ENCODE data around the gene SCARF2.

DNA sequence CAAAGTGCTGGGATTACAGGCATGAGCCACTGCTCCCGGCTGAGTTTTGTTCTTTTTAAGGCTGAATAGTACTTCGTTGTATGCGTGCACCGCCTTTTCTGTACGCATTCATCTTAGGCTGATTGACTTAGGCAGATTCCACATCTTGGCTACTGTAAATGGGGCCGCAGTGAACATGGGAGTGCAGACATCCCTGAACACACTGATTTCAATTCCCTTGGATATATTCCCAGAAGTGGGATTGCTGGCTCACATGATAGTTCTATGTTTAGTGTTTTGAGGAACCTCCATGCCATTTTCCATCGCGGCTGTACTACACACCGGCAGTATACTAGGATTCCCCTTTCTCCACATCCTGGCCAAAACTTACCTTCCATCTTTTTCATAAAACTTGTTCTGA lies 54.1 kb downstream of the SCARF2 start:
- no peak for TF ChIP-seq POLR2A (IDR thresholded peaks at IDR 0.05)
- TF ChIP-seq, protein P1, sequence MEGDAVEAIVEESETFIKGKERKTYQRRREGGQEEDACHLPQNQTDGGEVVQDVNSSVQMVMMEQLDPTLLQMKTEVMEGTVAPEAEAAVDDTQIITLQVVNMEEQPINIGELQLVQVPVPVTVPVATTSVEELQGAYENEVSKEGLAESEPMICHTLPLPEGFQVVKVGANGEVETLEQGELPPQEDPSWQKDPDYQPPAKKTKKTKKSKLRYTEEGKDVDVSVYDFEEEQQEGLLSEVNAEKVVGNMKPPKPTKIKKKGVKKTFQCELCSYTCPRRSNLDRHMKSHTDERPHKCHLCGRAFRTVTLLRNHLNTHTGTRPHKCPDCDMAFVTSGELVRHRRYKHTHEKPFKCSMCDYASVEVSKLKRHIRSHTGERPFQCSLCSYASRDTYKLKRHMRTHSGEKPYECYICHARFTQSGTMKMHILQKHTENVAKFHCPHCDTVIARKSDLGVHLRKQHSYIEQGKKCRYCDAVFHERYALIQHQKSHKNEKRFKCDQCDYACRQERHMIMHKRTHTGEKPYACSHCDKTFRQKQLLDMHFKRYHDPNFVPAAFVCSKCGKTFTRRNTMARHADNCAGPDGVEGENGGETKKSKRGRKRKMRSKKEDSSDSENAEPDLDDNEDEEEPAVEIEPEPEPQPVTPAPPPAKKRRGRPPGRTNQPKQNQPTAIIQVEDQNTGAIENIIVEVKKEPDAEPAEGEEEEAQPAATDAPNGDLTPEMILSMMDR (IDR thresholded peaks at IDR 0.05): no peak

Measured in testis (tissue), 2 donors.